GM12892 (cell line): Measurements from ENCODE around the gene PPP2R2C.

Experiments used
- POLR2A ChIP-seq: IDR thresholded peaks from 2 replicates; pipeline ENCODE4 v1.6.1; 2011; ENCODE audit warnings: low read depth, low read length, control low read depth
- POLR2AphosphoS5 ChIP-seq: IDR thresholded peaks from 2 replicates; pipeline ENCODE4 v1.6.1; 2011; ENCODE audit warnings: low read depth, low read length, control low read depth
- TAF1 ChIP-seq: IDR thresholded peaks from 2 replicates; pipeline ENCODE4 v1.6.1; 2011; ENCODE audit warnings: low read depth, mild to moderate bottlenecking, control low read depth, low read length, borderline replicate concordance

DNA sequence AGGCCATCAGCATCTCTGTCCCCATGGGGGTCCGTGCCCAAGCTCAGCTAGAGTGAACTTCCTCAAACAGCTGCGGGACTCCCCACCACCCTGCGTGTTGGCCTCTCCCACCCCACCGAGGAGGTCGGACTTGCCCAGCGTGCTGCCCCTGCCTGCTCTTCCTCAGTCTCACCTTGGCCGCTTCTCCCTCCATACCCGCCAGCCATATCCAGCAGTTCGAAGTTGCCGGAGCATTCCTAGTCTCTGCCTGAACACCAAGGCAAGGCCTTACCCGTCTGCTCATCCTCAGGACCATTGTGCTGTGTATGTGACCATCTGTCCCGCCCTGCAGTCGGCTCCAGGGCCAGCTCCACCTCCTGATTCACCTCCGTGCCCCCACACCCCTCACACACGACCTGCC is 118.3 kb downstream of the PPP2R2C start:
- TF ChIP-seq POLR2A (no peak), POLR2AphosphoS5 (no peak), TAF1 (no peak)
